Epithelial cell of prostate (primary cell): ENCODE measurements around the gene ACYP2.
A peak's percentile ranks its signal among the peaks of the same experiment; 100 is the strongest.
"Not testable (repeated sequence)": the region's sequence is repeated elsewhere in the genome, so short reads cannot be mapped to it uniquely, and the experiment has no call there.

Experiments
- DNase-seq: peaks from one replicate; pipeline ENCODE4 v3.0.0-alpha.2; 2011; ENCODE audit warnings: low read depth, low spot score
- H3K27ac ChIP-seq: fragments of 450-650 bp; 2 replicates; pipeline ENCODE4 v1.5.1; 2017; ENCODE audit warnings: mild to moderate bottlenecking

ACYP2 gene

GRCh38 chr2:54096141-54096540 is 19.3 kb upstream of the ACYP2 start:
- not testable (repeated sequence) for H3K27ac ChIP-seq, DNase-seq

- no peak overlapping the region for H3K27ac ChIP-seq
- DNase-seq: no peak
Measured at GRCh38 chr2:54097124-54097523, 18.3 kb upstream of the ACYP2 start.

- H3K27ac ChIP-seq: no peak overlapping the region
Measured at GRCh38 chr2:54099370-54099769, 16.0 kb upstream of the ACYP2 start.

GRCh38 chr2:54099829-54100585 is 15.4 kb upstream of the ACYP2 start:
- DNase-seq: no peak
- no peak overlapping the region for H3K27ac ChIP-seq

More at GRCh38 chr2:54099370-54099769, 16.0 kb upstream of the ACYP2 start:
- DNase-seq: no peak

GRCh38 chr2:54100772-54101171 is 14.6 kb upstream of the ACYP2 start:
- H3K27ac ChIP-seq: no peak overlapping the region
- DNase-seq: no peak

- peak; percentile 53 for DNase-seq
- H3K27ac ChIP-seq: peak overlapping the region; percentile 23
Measured at GRCh38 chr2:54103454-54104314, 11.7 kb upstream of the ACYP2 start.

GRCh38 chr2:54106631-54107454 is 8.6 kb upstream of the ACYP2 start:
- no peak for DNase-seq
- H3K27ac ChIP-seq: no peak overlapping the region

- H3K27ac ChIP-seq: no peak overlapping the region
- DNase-seq: no peak
Measured at GRCh38 chr2:54107455-54107764, 8.0 kb upstream of the ACYP2 start.

GRCh38 chr2:54107903-54108615 is 7.4 kb upstream of the ACYP2 start:
- DNase-seq: no peak
- H3K27ac ChIP-seq: peak overlapping the region; percentile 30

- no peak overlapping the region for H3K27ac ChIP-seq
- no peak for DNase-seq
Measured at GRCh38 chr2:54109848-54110247, 5.6 kb upstream of the ACYP2 start.

- peak overlapping the region; percentile 96 for H3K27ac ChIP-seq
- not testable (repeated sequence) for DNase-seq
Measured at GRCh38 chr2:54114479-54114878, 936 bp upstream of the ACYP2 start.

GRCh38 chr2:54114936-54115283 is 505 bp upstream of the ACYP2 start:
- DNase-seq: no peak
- H3K27ac ChIP-seq: peak overlapping the region; percentile 96

- DNase-seq: not testable (repeated sequence)
- peak overlapping the region; percentile 96 for H3K27ac ChIP-seq
Measured at GRCh38 chr2:54116598-54116997, 1.2 kb downstream of the ACYP2 start.

GRCh38 chr2:54120950-54121349 is 5.5 kb downstream of the ACYP2 start:
- no peak for DNase-seq

GRCh38 chr2:54122171-54122935 is 6.9 kb downstream of the ACYP2 start:
- no peak for DNase-seq

More at GRCh38 chr2:54120950-54121349, 5.5 kb downstream of the ACYP2 start:
- H3K27ac ChIP-seq: no peak overlapping the region

GRCh38 chr2:54122939-54123338 is 7.5 kb downstream of the ACYP2 start:
- H3K27ac ChIP-seq: peak overlapping the region; percentile 75
- DNase-seq: no peak

More at GRCh38 chr2:54122171-54122935, 6.9 kb downstream of the ACYP2 start:
- peak overlapping the region; percentile 75 for H3K27ac ChIP-seq

- not testable (repeated sequence) for DNase-seq, H3K27ac ChIP-seq
Measured at GRCh38 chr2:54127174-54127573, 11.8 kb downstream of the ACYP2 start.

GRCh38 chr2:54133056-54133455 is 17.6 kb downstream of the ACYP2 start:
- no peak for DNase-seq

GRCh38 chr2:54139210-54139609 is 23.8 kb downstream of the ACYP2 start:
- no peak for DNase-seq
- no peak overlapping the region for H3K27ac ChIP-seq

More at GRCh38 chr2:54133056-54133455, 17.6 kb downstream of the ACYP2 start:
- H3K27ac ChIP-seq: no peak overlapping the region
